Astrocyte (in vitro differentiated cells and primary cell): ENCODE data around the gene KNTC1.

ENCODE experiments used
- EZH2 ChIP-seq: IDR thresholded peaks from 2 replicates; pipeline ENCODE4 v1.6.1; 2012; ENCODE audit warnings: mild to moderate bottlenecking, low read length, inconsistent platforms; ENCODE audit not compliant: insufficient read depth
- TF ChIP-seq, protein P1 (sequence below): IDR thresholded peaks from 2 replicates; pipeline ENCODE4 v1.5.1; 2011; ENCODE audit warnings: low read depth, mild to moderate bottlenecking, inconsistent platforms, low read length, moderate library complexity; ENCODE audit not compliant: insufficient read depth

DNA sequence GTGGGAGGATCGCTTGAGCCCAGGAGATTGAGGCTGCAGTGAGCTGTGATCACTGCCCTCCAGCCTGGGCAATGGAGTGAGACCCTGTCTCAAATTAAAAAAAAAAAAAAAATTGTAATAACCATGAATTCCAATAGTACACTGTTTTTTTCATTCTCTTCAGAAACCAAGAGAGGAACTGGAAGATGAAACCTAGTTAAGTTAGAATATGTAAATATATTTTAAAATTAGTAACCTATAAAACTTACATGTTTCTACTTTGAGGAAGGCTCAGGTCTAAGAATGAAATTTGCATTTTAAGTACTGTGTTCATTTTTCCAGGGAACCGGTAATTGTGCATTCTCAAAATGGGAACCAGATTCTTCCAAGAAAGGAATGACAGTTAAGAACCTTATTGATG is 18.8 kb downstream of the KNTC1 start:
- TF ChIP-seq, protein P1, sequence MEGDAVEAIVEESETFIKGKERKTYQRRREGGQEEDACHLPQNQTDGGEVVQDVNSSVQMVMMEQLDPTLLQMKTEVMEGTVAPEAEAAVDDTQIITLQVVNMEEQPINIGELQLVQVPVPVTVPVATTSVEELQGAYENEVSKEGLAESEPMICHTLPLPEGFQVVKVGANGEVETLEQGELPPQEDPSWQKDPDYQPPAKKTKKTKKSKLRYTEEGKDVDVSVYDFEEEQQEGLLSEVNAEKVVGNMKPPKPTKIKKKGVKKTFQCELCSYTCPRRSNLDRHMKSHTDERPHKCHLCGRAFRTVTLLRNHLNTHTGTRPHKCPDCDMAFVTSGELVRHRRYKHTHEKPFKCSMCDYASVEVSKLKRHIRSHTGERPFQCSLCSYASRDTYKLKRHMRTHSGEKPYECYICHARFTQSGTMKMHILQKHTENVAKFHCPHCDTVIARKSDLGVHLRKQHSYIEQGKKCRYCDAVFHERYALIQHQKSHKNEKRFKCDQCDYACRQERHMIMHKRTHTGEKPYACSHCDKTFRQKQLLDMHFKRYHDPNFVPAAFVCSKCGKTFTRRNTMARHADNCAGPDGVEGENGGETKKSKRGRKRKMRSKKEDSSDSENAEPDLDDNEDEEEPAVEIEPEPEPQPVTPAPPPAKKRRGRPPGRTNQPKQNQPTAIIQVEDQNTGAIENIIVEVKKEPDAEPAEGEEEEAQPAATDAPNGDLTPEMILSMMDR = no peak
- TF ChIP-seq EZH2 = no peak
